HEK293T (cell line): ENCODE data around the gene PDZD8.

Source experiments
- CTCF ChIA-PET: fragments of 350-600 bp; formaldehyde crosslinking; extraction: SDS; loops from one replicate; lab custom pipeline; 2021; ENCODE audit warnings: antibody characterized with exemption, inconsistent platforms; lab: Yijun Ruan, JAX
- POLR2A ChIA-PET: fragments of 350-600 bp; formaldehyde crosslinking; extraction: SDS; loops from one replicate; lab custom pipeline; 2020; ENCODE audit warnings: antibody characterized with exemption, inconsistent platforms; lab: Yijun Ruan, JAX
- DNase-seq: peaks from one replicate; pipeline ENCODE4 v3.0.0; 2012; ENCODE audit warnings: mixed read lengths; ENCODE audit errors: extremely low spot score
- ARNT ChIP-seq: fragments of 450-650 bp; IDR thresholded peaks from 2 replicates; pipeline ENCODE4 v1.6.1; 2017; ENCODE audit warnings: mild to moderate bottlenecking
- BHLHE40 ChIP-seq: fragments of 450-650 bp; IDR thresholded peaks from 2 replicates; pipeline ENCODE4 v1.6.1; 2016; ENCODE audit warnings: mild to moderate bottlenecking, moderate library complexity, borderline replicate concordance
- CTBP1 ChIP-seq: fragments of 450-650 bp; IDR thresholded peaks from 2 replicates; pipeline ENCODE4 v1.6.1; 2016; ENCODE audit warnings: borderline replicate concordance
- ELF4 ChIP-seq: fragments of 450-650 bp; IDR thresholded peaks from 2 replicates; pipeline ENCODE4 v1.6.1; 2017; ENCODE audit warnings: antibody characterized with exemption
- FOXA1 ChIP-seq: fragments of 450-650 bp; IDR thresholded peaks from 2 replicates; pipeline ENCODE4 v1.6.1; 2016; ENCODE audit warnings: mild to moderate bottlenecking
- FOXK2 ChIP-seq: fragments of 450-650 bp; IDR thresholded peaks from 2 replicates; pipeline ENCODE4 v1.6.1; 2016; ENCODE audit warnings: mild to moderate bottlenecking
- FOXM1 ChIP-seq: fragments of 450-650 bp; IDR thresholded peaks from 2 replicates; pipeline ENCODE4 v1.6.1; 2017; ENCODE audit warnings: mild to moderate bottlenecking, borderline replicate concordance
- HDGF ChIP-seq: fragments of 450-650 bp; IDR thresholded peaks from 2 replicates; pipeline ENCODE4 v1.6.1; 2017; ENCODE audit warnings: antibody characterized with exemption, borderline replicate concordance
- L3MBTL2 ChIP-seq: fragments of 450-650 bp; conservative IDR thresholded peaks from 2 replicates; pipeline ENCODE4 v1.6.1; 2016; ENCODE audit warnings: mild to moderate bottlenecking
- LEF1 ChIP-seq: fragments of 450-650 bp; IDR thresholded peaks from 2 replicates; pipeline ENCODE4 v1.6.1; 2017; ENCODE audit warnings: mild to moderate bottlenecking, borderline replicate concordance
- NFRKB ChIP-seq: fragments of 450-650 bp; IDR thresholded peaks from 2 replicates; pipeline ENCODE4 v1.6.1; 2016; ENCODE audit warnings: mild to moderate bottlenecking, moderate library complexity
- SP1 ChIP-seq: fragments of 450-650 bp; IDR thresholded peaks from 2 replicates; pipeline ENCODE4 v1.6.1; 2017
- SUZ12 ChIP-seq: fragments of 450-650 bp; IDR thresholded peaks from 2 replicates; pipeline ENCODE4 v1.6.1; 2016; ENCODE audit warnings: mild to moderate bottlenecking
- TARDBP ChIP-seq: fragments of 450-650 bp; IDR thresholded peaks from 2 replicates; pipeline ENCODE4 v1.6.1; 2016
- ZNF384 ChIP-seq: fragments of 450-650 bp; IDR thresholded peaks from 2 replicates; pipeline ENCODE4 v1.6.1; 2016
- TF ChIP-seq, protein P1 (sequence below): fragments of 450-650 bp; IDR thresholded peaks from 2 replicates; pipeline ENCODE4 v1.6.1; 2016

PDZD8 gene

DNA sequence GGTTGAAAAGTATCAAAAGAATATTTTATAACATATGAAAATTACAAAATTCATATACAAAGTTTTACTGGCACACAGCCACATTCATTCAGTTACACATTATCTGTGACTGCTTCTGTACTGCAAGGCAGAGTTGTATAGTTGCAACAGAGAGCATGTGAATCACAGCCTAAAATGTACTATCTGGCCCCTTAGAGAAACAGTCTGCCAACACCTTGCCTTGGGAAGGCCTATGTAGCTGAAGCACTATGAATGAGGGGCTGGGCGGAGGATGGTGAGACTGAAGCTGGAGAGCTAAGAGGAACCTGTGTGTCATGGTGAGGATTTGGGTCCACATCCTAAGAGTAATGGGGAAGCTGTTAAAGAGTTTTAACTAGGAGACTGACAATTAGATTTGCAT, 35.7 kb downstream of the PDZD8 start:
- CTCF ChIA-PET, result interaction anchor here (0.6 kb wide), 1 partner anchor 120 kb away, joined by 3 read pairs; no protein-coding TSS in a partner anchor
- no peak for DNase-seq
- no peak for TF ChIP-seq FOXA1
- TF ChIP-seq L3MBTL2, result no peak
- TF ChIP-seq NFRKB, result no peak
- no peak for TF ChIP-seq LEF1
- no peak for TF ChIP-seq HDGF
- no peak for TF ChIP-seq FOXM1
- TF ChIP-seq SUZ12, result no peak
- TF ChIP-seq SP1, result no peak
- no peak for TF ChIP-seq CTBP1
- TF ChIP-seq BHLHE40, result no peak
- no peak for TF ChIP-seq FOXK2
- TF ChIP-seq TARDBP, result no peak
- no peak for TF ChIP-seq ARNT
- TF ChIP-seq ZNF384, result no peak
- TF ChIP-seq ELF4, result no peak
- TF ChIP-seq, protein P1, sequence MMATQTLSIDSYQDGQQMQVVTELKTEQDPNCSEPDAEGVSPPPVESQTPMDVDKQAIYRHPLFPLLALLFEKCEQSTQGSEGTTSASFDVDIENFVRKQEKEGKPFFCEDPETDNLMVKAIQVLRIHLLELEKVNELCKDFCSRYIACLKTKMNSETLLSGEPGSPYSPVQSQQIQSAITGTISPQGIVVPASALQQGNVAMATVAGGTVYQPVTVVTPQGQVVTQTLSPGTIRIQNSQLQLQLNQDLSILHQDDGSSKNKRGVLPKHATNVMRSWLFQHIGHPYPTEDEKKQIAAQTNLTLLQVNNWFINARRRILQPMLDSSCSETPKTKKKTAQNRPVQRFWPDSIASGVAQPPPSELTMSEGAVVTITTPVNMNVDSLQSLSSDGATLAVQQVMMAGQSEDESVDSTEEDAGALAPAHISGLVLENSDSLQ, result no peak
- POLR2A ChIA-PET, result no interaction called here

GRCh38 chr10:117334926-117335325, 40.3 kb downstream of the PDZD8 start:
- TF ChIP-seq TARDBP (no peak), ELF4 (no peak), LEF1 (no peak)
- ChIA-PET POLR2A (no interaction called here), CTCF (no interaction called here)
- no peak for DNase-seq

DNA sequence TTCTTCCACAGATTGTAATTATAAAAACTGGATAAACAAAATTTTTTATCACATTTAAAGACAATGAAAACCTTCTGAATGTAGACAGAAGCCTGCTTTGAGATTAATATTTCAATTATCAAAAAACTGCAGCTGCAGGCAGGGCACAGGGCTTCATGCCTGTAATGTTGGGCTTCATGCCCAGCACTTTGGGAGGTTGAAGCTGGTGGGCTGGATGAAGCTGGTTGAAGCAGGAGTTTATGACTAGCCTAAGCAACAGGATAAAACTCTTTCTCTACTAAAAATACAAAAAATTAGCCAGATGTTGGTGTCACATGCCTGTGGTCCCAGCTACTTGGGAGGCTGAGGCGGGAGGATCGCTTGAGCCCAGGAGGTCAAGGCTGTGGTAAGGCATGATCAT, 41.2 kb downstream of the PDZD8 start:
- CTCF ChIA-PET, result no interaction called here
- POLR2A ChIA-PET, result no interaction called here

GRCh38 chr10:117327262-117327661, 48.0 kb downstream of the PDZD8 start:
- TF ChIP-seq FOXK2, result no peak
- TF ChIP-seq, protein P1, result no peak
- TF ChIP-seq ZNF384, result no peak
- no peak for TF ChIP-seq TARDBP
- TF ChIP-seq FOXA1, result no peak
- no peak for TF ChIP-seq ARNT
- no peak for TF ChIP-seq L3MBTL2
- no peak for TF ChIP-seq CTBP1
- no peak for TF ChIP-seq NFRKB
- no peak for TF ChIP-seq BHLHE40
- TF ChIP-seq ELF4, result no peak
- TF ChIP-seq SUZ12, result no peak
- no peak for TF ChIP-seq HDGF
- no peak for TF ChIP-seq FOXM1
- ChIA-PET POLR2A (no interaction called here), CTCF (interaction anchor here (2.6 kb wide), 1 partner anchor 110 kb away, joined by 8 read pairs; no protein-coding TSS in a partner anchor)
- DNase-seq, result no peak

More for the DNA sequence above, 41.2 kb downstream of the PDZD8 start:
- TF ChIP-seq ARNT (no peak), SUZ12 (no peak)
- DNase-seq, result no peak

DNA sequence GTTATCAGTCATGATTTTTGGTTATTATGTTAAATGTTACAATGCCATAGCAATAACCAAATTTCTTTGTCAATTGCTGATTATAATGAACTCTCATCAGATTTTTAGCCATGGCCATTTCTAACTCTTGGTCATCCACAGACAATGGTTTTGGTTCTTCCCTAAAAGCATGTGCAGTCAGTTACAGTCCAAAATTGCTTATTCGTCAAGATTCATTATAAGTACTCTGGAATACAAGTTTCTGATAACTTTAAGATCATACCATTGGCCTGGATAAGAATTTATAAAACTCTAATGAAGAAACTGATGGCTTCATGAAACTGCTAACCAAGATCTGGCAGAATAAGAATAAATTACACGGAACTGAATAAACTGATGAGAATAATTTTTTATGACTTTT, 50.9 kb downstream of the PDZD8 start:
- TF ChIP-seq CTBP1 (no peak), ELF4 (no peak), FOXK2 (no peak), ZNF384 (no peak), NFRKB (no peak), FOXM1 (no peak), HDGF (no peak), SUZ12 (no peak), FOXA1 (no peak), ARNT (no peak), TARDBP (no peak), SP1 (no peak), LEF1 (no peak), BHLHE40 (no peak), L3MBTL2 (no peak)
- TF ChIP-seq, protein P1, result no peak
- CTCF ChIA-PET, result no interaction called here
- POLR2A ChIA-PET, result no interaction called here

DNA sequence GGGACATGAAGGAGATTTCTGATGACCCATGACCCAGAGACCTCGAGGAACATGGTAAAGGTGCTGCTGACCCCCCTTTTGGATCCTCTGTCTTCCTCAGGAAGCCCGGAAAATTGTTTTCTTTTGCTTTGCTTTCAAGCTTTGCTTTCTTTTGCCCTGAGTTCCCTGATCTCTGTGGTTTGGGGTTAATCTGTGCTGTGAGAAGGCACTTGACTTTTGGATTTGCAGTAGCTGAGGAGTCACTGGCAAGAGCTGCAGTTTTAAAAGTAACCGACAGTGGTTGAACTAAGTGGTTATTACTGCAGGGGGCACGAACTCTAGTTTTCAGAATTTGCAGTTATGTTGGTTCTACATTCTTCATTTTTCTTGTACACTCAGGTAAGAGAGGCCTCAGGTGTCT, 53.0 kb downstream of the PDZD8 start:
- DNase-seq, result no peak
- no peak for TF ChIP-seq ELF4
- TF ChIP-seq ZNF384, result no peak
- TF ChIP-seq NFRKB, result no peak
- TF ChIP-seq, protein P1, result no peak
- ChIA-PET POLR2A (no interaction called here), CTCF (interaction anchor here (2.4 kb wide), 1 partner anchor 106 kb away, joined by 12 read pairs; no protein-coding TSS in a partner anchor)

More for the DNA sequence above, 50.9 kb downstream of the PDZD8 start:
- DNase-seq, result no peak
